HL-60 (cell line): ENCODE results near the gene SMO.

Source experiments
- POLR2AphosphoS5 ChIP-seq: IDR thresholded peaks from 2 replicates; pipeline ENCODE4 v1.6.1; 2012; ENCODE audit warnings: low read depth
- SPI1 ChIP-seq: IDR thresholded peaks from 2 replicates; pipeline ENCODE4 v1.6.1; 2012; ENCODE audit warnings: low read depth, mild to moderate bottlenecking, borderline replicate concordance
- TF ChIP-seq, protein P1 (sequence below): IDR thresholded peaks from one replicate; pipeline ENCODE4 v1.5.1; 2011; ENCODE audit warnings: low read length, control low read depth, inconsistent platforms; ENCODE audit not compliant: insufficient read depth
- TF ChIP-seq, protein P2 (sequence below): IDR thresholded peaks from 2 replicates; pipeline ENCODE4 v1.6.1; 2012; ENCODE audit warnings: low read depth; ENCODE audit not compliant: insufficient replicate concordance

- TF ChIP-seq, protein P1, sequence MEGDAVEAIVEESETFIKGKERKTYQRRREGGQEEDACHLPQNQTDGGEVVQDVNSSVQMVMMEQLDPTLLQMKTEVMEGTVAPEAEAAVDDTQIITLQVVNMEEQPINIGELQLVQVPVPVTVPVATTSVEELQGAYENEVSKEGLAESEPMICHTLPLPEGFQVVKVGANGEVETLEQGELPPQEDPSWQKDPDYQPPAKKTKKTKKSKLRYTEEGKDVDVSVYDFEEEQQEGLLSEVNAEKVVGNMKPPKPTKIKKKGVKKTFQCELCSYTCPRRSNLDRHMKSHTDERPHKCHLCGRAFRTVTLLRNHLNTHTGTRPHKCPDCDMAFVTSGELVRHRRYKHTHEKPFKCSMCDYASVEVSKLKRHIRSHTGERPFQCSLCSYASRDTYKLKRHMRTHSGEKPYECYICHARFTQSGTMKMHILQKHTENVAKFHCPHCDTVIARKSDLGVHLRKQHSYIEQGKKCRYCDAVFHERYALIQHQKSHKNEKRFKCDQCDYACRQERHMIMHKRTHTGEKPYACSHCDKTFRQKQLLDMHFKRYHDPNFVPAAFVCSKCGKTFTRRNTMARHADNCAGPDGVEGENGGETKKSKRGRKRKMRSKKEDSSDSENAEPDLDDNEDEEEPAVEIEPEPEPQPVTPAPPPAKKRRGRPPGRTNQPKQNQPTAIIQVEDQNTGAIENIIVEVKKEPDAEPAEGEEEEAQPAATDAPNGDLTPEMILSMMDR: no peak
- no peak for TF ChIP-seq POLR2AphosphoS5
- no peak for TF ChIP-seq SPI1
- TF ChIP-seq, protein P2, sequence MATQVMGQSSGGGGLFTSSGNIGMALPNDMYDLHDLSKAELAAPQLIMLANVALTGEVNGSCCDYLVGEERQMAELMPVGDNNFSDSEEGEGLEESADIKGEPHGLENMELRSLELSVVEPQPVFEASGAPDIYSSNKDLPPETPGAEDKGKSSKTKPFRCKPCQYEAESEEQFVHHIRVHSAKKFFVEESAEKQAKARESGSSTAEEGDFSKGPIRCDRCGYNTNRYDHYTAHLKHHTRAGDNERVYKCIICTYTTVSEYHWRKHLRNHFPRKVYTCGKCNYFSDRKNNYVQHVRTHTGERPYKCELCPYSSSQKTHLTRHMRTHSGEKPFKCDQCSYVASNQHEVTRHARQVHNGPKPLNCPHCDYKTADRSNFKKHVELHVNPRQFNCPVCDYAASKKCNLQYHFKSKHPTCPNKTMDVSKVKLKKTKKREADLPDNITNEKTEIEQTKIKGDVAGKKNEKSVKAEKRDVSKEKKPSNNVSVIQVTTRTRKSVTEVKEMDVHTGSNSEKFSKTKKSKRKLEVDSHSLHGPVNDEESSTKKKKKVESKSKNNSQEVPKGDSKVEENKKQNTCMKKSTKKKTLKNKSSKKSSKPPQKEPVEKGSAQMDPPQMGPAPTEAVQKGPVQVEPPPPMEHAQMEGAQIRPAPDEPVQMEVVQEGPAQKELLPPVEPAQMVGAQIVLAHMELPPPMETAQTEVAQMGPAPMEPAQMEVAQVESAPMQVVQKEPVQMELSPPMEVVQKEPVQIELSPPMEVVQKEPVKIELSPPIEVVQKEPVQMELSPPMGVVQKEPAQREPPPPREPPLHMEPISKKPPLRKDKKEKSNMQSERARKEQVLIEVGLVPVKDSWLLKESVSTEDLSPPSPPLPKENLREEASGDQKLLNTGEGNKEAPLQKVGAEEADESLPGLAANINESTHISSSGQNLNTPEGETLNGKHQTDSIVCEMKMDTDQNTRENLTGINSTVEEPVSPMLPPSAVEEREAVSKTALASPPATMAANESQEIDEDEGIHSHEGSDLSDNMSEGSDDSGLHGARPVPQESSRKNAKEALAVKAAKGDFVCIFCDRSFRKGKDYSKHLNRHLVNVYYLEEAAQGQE: no peak
Observed at GRCh38 chr7:129159539-129159938, 28.9 kb upstream of the SMO start.
